ENCODE results near the gene CTNNBL1. TPM values are rescaled to one million over a fixed set of nuclear protein-coding genes. Genes with fewer than 3 reads are reported as not detected.
"Not testable (repeated sequence)": the region's sequence is repeated elsewhere in the genome, so short reads cannot be mapped to it uniquely, and the experiment has no call there.

CTNNBL1 gene
- total RNA-seq, 4 donors from 2014 or later: 11.5 to 57.2 (median 35.2) TPM

DNA sequence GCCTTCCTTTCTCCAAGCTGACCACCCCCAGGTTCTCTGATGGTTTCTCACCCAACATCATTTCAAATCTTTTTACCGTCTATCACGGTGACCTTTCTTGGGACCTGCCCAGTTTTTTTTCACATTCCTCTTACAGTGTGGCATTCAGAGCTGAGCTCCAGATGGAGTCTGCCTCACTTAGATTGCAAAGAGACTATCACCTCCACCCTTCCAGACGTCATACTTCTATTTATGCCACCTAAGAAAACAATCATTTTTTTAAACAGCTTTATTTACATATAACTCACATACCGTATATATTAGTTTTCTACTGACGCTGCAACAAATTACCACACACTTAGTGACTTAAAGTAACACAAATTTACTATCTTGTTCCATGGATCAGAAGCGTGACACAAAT is 32.3 kb upstream of the CTNNBL1 start:
- Histone ChIP-seq H3K27me3 (no peaks in the 10 kb centered on the region), H3K36me3 (no peaks in the 10 kb centered on the region), H3K27ac (no peak overlapping the region), H3K4me1 (no peaks in the 10 kb centered on the region), H3K9me3 (no peaks in the 10 kb centered on the region), H3K4me3 (no peak overlapping the region)
- no peak for TF ChIP-seq POLR2A (IDR thresholded peaks at IDR 0.05)
- TF ChIP-seq, protein P1, sequence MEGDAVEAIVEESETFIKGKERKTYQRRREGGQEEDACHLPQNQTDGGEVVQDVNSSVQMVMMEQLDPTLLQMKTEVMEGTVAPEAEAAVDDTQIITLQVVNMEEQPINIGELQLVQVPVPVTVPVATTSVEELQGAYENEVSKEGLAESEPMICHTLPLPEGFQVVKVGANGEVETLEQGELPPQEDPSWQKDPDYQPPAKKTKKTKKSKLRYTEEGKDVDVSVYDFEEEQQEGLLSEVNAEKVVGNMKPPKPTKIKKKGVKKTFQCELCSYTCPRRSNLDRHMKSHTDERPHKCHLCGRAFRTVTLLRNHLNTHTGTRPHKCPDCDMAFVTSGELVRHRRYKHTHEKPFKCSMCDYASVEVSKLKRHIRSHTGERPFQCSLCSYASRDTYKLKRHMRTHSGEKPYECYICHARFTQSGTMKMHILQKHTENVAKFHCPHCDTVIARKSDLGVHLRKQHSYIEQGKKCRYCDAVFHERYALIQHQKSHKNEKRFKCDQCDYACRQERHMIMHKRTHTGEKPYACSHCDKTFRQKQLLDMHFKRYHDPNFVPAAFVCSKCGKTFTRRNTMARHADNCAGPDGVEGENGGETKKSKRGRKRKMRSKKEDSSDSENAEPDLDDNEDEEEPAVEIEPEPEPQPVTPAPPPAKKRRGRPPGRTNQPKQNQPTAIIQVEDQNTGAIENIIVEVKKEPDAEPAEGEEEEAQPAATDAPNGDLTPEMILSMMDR (IDR thresholded peaks at IDR 0.05): no peak
- intact Hi-C loops (cut with DNase I; ENCODE audit: low total_unique reads): no loop called here
- DNase-seq: no peak

DNA sequence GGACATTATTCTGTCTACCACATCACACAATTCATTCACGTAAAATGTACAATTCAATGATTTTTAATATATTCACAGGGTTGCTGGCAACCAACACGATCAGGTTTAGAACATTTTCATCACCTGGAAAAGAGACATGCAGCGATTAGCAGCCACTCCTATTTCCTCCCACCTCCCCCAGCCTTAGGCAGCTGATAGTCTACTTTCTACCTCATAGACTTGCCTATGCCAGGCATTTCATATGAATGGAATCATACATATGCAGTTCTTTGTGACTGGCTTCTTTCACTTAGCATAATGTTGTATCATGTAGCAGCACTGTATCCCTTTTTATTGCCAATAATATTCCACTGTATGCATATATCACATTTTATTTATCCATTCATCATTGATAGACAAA is 31.5 kb upstream of the CTNNBL1 start:
- Histone ChIP-seq H3K27ac (no peak overlapping the region), H3K4me1 (no peaks in the 10 kb centered on the region), H3K9me3 (no peaks in the 10 kb centered on the region), H3K4me3 (no peak overlapping the region), H3K36me3 (no peaks in the 10 kb centered on the region), H3K27me3 (no peaks in the 10 kb centered on the region)
- intact Hi-C loops (cut with DNase I; ENCODE audit: low total_unique reads): no loop called here
- DNase-seq: no peak
- TF ChIP-seq, protein P1 (IDR thresholded peaks at IDR 0.05): no peak
- TF ChIP-seq POLR2A (IDR thresholded peaks at IDR 0.05): no peak

DNA sequence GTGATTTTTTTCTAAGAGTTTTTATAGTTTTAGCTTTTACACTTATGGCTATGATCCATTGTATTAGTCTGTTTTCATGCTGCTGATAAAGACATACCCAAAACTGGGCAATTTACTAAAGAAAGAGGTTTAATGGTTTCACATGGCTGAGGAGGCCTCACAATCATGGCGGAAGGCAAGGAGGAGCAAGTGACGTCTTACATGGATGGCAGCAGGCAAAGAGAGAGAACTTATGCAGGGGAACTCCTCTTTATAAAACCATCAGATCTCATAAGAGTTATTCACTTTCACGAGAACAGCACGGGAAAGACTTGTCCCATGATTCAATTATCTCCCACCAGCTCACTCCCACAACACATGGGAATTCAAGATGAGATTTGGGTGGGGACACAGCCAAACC is 29.2 kb upstream of the CTNNBL1 start:
- H3K9me3 ChIP-seq; H3K4me3 ChIP-seq; DNase-seq; H3K36me3 ChIP-seq; H3K4me1 ChIP-seq; intact Hi-C loops (cut with DNase I; ENCODE audit: low total_unique reads); H3K27ac ChIP-seq; H3K27me3 ChIP-seq: not testable (repeated sequence)

DNA sequence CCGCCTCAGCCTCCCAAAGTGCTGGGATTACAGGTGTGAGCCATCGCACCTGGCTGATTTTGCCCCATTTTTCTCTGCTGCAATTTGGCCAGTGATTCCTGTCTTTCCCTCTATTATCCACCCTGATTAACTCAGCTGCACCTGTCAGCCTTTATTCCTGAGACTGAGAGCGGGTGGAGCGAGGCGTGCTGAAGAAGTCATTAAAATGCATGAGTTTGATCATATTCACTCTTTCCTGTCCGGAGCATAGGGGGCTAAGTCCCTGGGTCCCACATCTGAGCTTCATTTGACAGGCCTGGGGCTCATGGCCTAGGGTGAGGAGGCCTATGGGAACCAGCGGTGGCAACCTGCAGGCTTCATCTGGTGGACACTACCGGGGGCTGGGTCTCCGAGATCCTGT is 25.7 kb upstream of the CTNNBL1 start:
- Histone ChIP-seq H3K36me3 (no peaks in the 10 kb centered on the region), H3K27ac (no peak overlapping the region), H3K9me3 (no peaks in the 10 kb centered on the region), H3K4me1 (no peaks in the 10 kb centered on the region), H3K27me3 (no peaks in the 10 kb centered on the region), H3K4me3 (no peak overlapping the region)
- no peak for DNase-seq
- intact Hi-C loops (cut with DNase I; ENCODE audit: low total_unique reads): no loop called here
- TF ChIP-seq POLR2A (IDR thresholded peaks at IDR 0.05): no peak
- TF ChIP-seq, protein P1 (IDR thresholded peaks at IDR 0.05): no peak

DNA sequence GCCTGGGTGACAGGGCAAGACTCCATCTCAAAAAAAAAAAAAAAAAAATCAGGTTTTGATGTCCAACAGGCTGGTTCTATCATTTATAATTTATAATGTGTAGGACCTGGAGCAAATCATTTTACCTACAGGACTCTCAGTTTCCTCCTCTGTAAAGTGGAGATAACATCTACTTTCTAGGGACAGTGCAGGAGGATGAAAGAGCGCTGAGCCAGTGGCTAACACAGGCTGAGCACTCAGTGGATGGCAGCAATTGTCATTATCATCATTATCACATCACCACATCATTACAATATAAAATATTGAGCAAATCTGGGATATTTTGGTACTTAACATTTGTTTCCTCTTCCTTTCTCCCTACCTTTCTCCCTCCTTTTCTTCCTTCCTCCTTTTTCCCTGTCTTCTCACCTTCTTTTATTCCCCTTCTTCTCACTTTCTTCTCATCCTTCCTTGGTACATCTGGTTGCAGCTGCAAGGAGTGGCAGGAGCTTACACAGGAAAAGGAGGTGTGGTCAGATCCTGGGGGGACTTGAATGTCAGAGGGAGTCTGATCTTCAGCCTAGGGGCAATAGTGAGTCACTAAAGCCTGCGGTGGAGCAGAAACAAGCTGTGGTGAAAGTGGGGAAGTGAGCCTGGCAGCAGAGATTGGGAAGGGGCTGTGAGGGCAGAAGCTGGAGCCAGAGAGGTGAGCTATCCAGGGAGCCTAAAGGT is 24.6 kb upstream of the CTNNBL1 start:
- no peak overlapping the region for H3K4me3 ChIP-seq
- no peaks in the 10 kb centered on the region for H3K27me3 ChIP-seq
- no peaks in the 10 kb centered on the region for H3K4me1 ChIP-seq
- intact Hi-C loops (cut with DNase I; ENCODE audit: low total_unique reads): no loop called here
- no peak overlapping the region for H3K27ac ChIP-seq
- H3K9me3 ChIP-seq: no peaks in the 10 kb centered on the region
- DNase-seq: no peak
- TF ChIP-seq POLR2A (IDR thresholded peaks at IDR 0.05): no peak
- TF ChIP-seq, protein P1 (IDR thresholded peaks at IDR 0.05): no peak
- H3K36me3 ChIP-seq: no peaks in the 10 kb centered on the region

Data from uterus (tissue), 4 donors.